ENCODE results near the gene NR6A1. TPM values are rescaled to one million over a fixed set of nuclear protein-coding genes. Genes with fewer than 3 reads are reported as not detected.

The NR6A1 gene
- total and polyA plus RNA-seq, 2 of the 13 experiments (the other 11 are each of a cell fraction or from before 2014, with no cell fraction given) = 28.1 to 31.5 TPM

- no peaks in the 10 kb centered on the region for H3K36me3 ChIP-seq (replicated peaks in 1 of 2; ENCODE audit: control insufficient read depth in 1 of 2, insufficient read depth in 2 of 2, low read length in 2 of 2)
- in situ Hi-C loops (cut with HindIII; ENCODE audit: extremely low pct_ligation_motif_present, low pct_unique_long_range_greater_than_20kb) = no loop called here
- no peak overlapping the region for H3K4me3 ChIP-seq (replicated peaks in 1 of 3; ENCODE audit: insufficient read depth in 1 of 3, low read depth in 2 of 3, low read length in 3 of 3)
- no peak overlapping the region for H2AFZ ChIP-seq (ENCODE audit: low read length)
- no peak for TF ChIP-seq NCOA1 (CRISPR knock-in tag; IDR thresholded peaks at IDR 0.05)
- TF ChIP-seq ZFP41 (CRISPR knock-in tag; IDR thresholded peaks at IDR 0.05; ENCODE audit: borderline replicate concordance) = no peak
- TF ChIP-seq POGK (CRISPR knock-in tag; conservative IDR thresholded peaks at IDR 0.05) = no peak
- TF ChIP-seq TBX3 (IDR thresholded peaks at IDR 0.05; ENCODE audit: borderline replicate concordance) = no peak
- TF ChIP-seq ELF3 (CRISPR knock-in tag; IDR thresholded peaks at IDR 0.05) = no peak
- peak; percentile 16 for TF ChIP-seq AGO1 (IDR thresholded peaks at IDR 0.05; ENCODE audit: low read depth, low read length, poor library complexity, severe bottlenecking)
- 0 out of 2 replicates have a peak, but pooled peaks have one; percentile 14 for TF ChIP-seq CEBPG (CRISPR knock-in tag; IDR thresholded peaks at IDR 0.05)
- TF ChIP-seq ZNF678 (CRISPR knock-in tag; IDR thresholded peaks at IDR 0.05) = no peak
- TF ChIP-seq, protein P1, sequence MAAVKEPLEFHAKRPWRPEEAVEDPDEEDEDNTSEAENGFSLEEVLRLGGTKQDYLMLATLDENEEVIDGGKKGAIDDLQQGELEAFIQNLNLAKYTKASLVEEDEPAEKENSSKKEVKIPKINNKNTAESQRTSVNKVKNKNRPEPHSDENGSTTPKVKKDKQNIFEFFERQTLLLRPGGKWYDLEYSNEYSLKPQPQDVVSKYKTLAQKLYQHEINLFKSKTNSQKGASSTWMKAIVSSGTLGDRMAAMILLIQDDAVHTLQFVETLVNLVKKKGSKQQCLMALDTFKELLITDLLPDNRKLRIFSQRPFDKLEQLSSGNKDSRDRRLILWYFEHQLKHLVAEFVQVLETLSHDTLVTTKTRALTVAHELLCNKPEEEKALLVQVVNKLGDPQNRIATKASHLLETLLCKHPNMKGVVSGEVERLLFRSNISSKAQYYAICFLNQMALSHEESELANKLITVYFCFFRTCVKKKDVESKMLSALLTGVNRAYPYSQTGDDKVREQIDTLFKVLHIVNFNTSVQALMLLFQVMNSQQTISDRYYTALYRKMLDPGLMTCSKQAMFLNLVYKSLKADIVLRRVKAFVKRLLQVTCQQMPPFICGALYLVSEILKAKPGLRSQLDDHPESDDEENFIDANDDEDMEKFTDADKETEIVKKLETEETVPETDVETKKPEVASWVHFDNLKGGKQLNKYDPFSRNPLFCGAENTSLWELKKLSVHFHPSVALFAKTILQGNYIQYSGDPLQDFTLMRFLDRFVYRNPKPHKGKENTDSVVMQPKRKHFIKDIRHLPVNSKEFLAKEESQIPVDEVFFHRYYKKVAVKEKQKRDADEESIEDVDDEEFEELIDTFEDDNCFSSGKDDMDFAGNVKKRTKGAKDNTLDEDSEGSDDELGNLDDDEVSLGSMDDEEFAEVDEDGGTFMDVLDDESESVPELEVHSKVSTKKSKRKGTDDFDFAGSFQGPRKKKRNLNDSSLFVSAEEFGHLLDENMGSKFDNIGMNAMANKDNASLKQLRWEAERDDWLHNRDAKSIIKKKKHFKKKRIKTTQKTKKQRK (IDR thresholded peaks at IDR 0.05; ENCODE audit: low read length) = no peak
- peak; percentile 62 for TF ChIP-seq CEBPB (IDR thresholded peaks at IDR 0.05; ENCODE audit: borderline replicate concordance, low read depth, low read length)
- no peak for TF ChIP-seq MTF2 (CRISPR knock-in tag; IDR thresholded peaks at IDR 0.05; ENCODE audit: borderline replicate concordance)
- TF ChIP-seq ZNF639 (CRISPR knock-in tag; conservative IDR thresholded peaks at IDR 0.05) = no peak
- no peak for TF ChIP-seq ZNF20 (CRISPR knock-in tag; IDR thresholded peaks at IDR 0.05)
- TF ChIP-seq ZNF850 (CRISPR knock-in tag; conservative IDR thresholded peaks at IDR 0.05) = no peak
- TF ChIP-seq, protein P2, sequence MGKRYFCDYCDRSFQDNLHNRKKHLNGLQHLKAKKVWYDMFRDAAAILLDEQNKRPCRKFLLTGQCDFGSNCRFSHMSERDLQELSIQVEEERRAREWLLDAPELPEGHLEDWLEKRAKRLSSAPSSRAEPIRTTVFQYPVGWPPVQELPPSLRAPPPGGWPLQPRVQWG (CRISPR knock-in tag; IDR thresholded peaks at IDR 0.05; ENCODE audit: borderline replicate concordance, low read depth) = no peak
- no peak for TF ChIP-seq GATAD1 (CRISPR knock-in tag; IDR thresholded peaks at IDR 0.05)
- no peak for TF ChIP-seq PAWR (CRISPR knock-in tag; IDR thresholded peaks at IDR 0.05; ENCODE audit: borderline replicate concordance)
- TF ChIP-seq SRSF4 (IDR thresholded peaks at IDR 0.05; ENCODE audit: low read depth, low read length, poor library complexity, severe bottlenecking) = no peak
- no peaks in the 10 kb centered on the region for H3K79me2 ChIP-seq (ENCODE audit: insufficient read depth, low read length)
- CTCF ChIA-PET (ENCODE audit: low intra/inter-chr PET ratio, low total read pairs) = interaction anchor here (0.8 kb wide), 1 partner anchor 62 kb away, joined by 4 read pairs; no protein-coding TSS in a partner anchor
- WGBS (ENCODE audit: low lambda C conversion rate) = 68% methylated on average over 10 of the region's 17 CpGs
- intact Hi-C loops (cut with micrococcal nuclease; ENCODE audit: unreplicated experiment) = no loop called here
- BruUV-seq (replicated peaks) = no TSS peak
- no peak overlapping the region for H3K9ac ChIP-seq (ENCODE audit: insufficient read depth, low read depth, low read length)
- peaks cover 4 to 26% of the 10 kb centered on the region in 2 experiments; a peak in 4 of 5 replicates for H3K27me3 ChIP-seq (ENCODE audit: control insufficient read depth in 1 of 2, insufficient read depth in 2 of 2, low read length in 2 of 2)
- H4K20me1 ChIP-seq (ENCODE audit: insufficient read depth, low read length) = no peaks in the 10 kb centered on the region
- peaks cover 20% of the 10 kb centered on the region for H3K4me1 ChIP-seq (ENCODE audit: insufficient read depth, low read length)
- FAIRE-seq (no peak), DNase-seq (ENCODE audit: low spot score) (no peak), ATAC-seq (peak; percentile 2; the same call in 2 of the 3 replicates)
- no peaks in the 10 kb centered on the region for H3K9me3 ChIP-seq (ENCODE audit: low read length)
- POLR2A ChIA-PET = no interaction called here
- H3K4me2 ChIP-seq (ENCODE audit: low read depth, low read length) = no peak overlapping the region
- H3K27ac ChIP-seq (ENCODE audit: extremely low read length, insufficient read depth, low read length) = no peak overlapping the region
These were observed 290.0 kb downstream of the NR6A1 start for GRCh38 chr9:124481115-124481514.
